ENCODE measurements around the gene TEKT2.
A peak's percentile ranks its signal among the peaks of the same experiment; 100 is the strongest.

TEKT2 gene

DNA sequence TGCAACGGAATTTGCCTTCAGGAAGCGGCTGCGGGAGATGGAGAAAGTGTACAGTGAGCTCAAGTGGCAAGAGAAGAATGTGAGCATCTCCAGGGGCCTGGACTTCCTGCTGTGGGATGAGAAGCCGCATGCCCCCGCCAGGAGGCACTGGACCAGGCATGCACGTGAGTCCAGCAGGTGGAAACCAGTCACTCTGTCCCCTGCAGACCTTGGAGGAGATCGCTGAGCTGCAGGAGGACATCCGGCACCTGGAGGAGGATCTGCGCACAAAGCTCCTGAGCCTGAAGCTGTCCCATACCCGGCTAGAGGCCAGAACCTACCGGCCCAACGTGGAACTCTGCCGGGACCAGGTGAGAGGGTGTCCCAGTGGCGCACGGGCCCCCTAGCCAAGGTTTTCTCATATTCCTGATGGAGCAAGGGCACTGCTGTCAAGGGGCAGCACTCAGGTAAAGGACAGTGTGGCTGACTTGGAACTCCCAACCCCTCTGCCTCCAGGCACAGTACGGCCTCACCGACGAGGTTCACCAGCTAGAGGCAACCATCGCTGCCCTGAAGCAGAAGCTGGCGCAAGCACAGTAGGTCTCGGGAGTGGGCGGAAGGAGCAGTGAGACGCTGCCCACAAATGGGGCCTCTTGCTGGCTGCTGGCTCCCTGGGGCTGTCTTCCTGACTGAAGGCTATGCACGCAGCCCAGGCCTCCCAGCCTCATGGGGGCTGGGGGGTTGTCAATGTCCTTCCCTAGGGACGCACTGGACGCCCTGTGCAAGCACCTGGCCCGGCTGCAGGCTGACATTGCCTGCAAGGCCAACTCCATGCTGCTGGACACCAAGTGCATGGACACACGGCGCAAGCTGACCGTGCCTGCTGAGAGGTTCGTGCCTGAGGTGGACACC lies 3.6 kb downstream of the TEKT2 start:
- no peak for DNase-seq (ENCODE audit: low read depth)

- no peak for DNase-seq (ENCODE audit: low read depth)
Observed at GRCh38 chr1:36088265-36088576, 4.3 kb downstream of the TEKT2 start.

- peak; percentile 91 for DNase-seq (ENCODE audit: low read depth)
Observed at GRCh38 chr1:36088577-36089392, 4.9 kb downstream of the TEKT2 start, which contains the start of gene ADPRS. Gene ADPRS, plus strand, starts transcription at chr1:36088892. Its CDS starts 13 bp downstream, at chr1:36088905.

DNA sequence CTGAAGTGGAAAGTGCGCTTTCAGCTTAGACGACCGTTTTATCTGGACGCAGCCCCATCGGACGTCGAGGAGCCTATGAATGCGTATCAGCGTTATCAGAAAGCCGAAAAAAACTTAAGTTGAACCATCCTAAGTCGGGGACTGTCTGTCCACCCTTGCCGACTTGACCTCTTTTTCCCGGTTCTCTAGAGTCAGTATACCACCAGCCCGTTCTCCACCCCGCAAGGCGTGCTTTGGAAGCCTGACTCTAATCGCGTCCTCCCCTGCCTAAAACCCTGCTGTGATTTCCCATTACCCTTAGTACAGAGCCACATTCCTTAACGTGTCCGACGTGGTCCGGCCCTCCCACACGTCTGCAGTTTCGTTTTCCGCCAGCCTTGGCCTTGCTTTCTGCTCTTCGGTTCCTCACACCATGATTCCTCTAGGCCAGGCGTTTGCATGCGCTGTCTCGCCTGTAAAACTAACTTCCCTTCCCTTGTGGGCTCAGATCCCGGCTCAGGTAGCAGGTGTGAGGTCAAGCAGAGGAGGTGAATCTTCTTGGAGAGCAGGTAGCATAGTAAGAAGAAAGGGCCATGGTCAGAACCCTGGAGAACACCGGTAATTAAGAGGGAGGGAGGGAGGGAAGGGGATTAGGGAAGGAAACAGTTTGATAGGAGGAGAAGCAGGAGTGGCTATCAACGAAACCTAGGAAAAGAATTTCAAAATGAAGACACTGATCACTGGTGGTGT lies 5.7 kb downstream of the TEKT2 start:
- DNase-seq (ENCODE audit: low read depth) = no peak

DNA sequence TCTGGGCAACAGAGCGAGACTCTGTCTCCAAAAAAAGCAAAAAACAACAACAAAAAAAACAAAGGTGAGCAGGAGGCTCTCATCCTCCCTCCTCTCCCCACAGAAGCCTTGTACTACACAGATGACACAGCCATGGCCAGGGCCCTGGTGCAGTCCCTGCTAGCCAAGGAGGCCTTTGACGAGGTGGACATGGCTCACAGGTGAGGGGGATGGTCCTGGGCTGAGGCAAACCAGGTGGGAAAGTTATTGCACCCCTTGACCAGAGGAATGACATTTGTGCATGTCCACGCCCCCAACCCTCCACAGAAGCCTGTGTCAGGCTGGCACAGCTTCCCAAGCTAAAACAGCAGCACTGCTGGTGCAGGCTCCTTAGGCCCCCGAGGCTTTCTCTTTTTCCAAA lies 7.2 kb downstream of the TEKT2 start:
- no peak for DNase-seq (ENCODE audit: low read depth)

DNA sequence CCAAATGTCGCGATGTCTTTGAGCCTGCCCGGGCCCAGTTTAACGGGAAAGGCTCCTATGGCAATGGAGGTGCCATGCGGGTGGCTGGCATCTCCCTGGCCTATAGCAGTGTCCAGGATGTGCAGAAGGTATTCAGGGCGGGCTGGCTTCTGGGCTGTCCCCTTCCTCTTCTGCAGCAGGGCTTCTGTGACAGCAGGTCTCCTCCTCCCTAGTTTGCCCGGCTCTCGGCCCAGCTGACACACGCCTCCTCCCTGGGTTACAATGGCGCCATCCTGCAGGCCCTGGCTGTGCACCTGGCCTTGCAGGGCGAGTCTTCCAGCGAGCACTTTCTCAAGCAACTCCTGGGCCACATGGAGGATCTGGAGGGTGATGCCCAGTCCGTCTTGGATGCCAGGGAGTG lies 7.8 kb downstream of the TEKT2 start:
- DNase-seq (ENCODE audit: low read depth) = no peak

- no peak for DNase-seq (ENCODE audit: low read depth)
Observed at GRCh38 chr1:36092166-36092797, 8.4 kb downstream of the TEKT2 start.

DNA sequence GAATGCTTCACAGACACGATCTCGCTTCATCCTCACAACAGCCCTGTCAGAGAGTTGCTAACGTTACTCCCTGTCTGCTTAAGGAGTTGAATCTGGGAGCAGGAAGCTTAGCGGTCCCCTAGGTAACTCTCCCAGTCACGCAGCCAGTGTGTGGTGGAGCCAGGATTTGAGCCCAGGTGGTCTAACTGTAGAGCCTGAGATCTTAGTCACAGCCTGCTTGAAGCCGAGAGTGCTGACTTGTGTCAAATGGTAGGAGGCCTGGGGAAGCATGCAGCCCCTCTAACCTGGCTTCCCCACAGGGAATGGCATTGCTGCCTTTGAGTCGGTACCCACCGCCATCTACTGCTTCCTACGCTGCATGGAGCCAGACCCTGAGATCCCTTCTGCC lies 8.9 kb downstream of the TEKT2 start:
- no peak for DNase-seq (ENCODE audit: low read depth)

DNA sequence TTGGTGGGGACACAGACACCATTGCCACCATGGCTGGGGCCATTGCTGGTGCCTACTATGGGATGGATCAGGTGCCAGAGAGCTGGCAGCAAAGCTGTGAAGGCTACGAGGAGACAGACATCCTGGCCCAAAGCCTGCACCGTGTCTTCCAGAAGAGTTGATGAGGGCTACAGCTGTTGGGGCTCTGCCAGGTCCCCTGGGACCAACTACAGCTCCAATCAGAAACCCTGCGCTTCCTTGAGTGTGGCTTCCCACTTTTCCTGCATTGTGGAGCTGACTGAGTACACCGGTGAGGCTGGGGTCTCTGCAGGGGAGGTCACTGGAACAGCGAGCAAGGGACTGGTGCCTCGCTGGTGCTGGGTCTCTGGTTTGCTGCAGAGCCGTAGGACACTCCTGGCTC lies 9.3 kb downstream of the TEKT2 start:
- no peak for DNase-seq (ENCODE audit: low read depth)

DNA sequence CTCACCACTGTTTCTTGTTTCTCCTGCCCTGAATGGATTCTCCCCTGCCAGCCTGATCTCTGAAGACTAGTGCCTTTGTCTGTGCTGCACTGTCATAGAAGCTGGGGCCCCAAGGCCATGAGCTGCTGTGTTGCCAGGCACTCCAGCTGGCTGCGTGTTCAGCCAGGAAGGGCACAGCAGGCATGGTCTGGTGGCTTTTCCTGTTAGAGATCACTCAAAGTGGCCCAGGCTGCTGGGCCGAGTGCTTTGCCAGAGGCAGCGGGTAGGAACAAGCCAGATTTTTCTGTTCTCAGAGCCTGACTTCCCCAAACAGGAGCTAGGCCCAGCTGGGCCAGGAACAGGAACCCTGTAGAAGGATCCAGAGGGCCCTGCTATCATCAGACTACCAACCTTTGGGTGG lies 10.0 kb downstream of the TEKT2 start:
- DNase-seq (ENCODE audit: low read depth) = no peak

DNA sequence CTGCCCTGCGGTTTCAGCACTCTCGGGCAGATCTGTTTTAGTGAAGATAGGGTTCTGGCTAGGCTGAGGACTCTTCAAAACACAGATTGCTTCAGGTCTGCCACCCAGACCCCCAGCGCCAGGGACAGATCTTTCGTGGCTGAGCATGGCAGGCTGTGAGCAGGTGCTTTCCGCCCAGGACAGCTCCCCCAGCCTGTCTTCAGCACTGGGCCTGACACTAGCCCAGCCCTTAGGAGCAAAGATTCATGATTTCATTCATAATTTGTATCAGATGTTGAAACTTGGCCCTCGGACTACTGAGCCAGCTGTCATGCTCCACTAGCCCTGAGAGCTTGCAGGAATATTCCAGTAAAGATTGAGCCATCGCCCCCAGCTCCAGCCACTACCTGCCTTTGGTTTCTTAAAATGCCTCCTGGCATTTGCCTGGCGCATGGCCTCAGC lies 10.7 kb downstream of the TEKT2 start:
- no peak for DNase-seq (ENCODE audit: low read depth)

- DNase-seq (ENCODE audit: low read depth) = no peak
Observed at GRCh38 chr1:36095760-36096405, 12.0 kb downstream of the TEKT2 start.

DNA sequence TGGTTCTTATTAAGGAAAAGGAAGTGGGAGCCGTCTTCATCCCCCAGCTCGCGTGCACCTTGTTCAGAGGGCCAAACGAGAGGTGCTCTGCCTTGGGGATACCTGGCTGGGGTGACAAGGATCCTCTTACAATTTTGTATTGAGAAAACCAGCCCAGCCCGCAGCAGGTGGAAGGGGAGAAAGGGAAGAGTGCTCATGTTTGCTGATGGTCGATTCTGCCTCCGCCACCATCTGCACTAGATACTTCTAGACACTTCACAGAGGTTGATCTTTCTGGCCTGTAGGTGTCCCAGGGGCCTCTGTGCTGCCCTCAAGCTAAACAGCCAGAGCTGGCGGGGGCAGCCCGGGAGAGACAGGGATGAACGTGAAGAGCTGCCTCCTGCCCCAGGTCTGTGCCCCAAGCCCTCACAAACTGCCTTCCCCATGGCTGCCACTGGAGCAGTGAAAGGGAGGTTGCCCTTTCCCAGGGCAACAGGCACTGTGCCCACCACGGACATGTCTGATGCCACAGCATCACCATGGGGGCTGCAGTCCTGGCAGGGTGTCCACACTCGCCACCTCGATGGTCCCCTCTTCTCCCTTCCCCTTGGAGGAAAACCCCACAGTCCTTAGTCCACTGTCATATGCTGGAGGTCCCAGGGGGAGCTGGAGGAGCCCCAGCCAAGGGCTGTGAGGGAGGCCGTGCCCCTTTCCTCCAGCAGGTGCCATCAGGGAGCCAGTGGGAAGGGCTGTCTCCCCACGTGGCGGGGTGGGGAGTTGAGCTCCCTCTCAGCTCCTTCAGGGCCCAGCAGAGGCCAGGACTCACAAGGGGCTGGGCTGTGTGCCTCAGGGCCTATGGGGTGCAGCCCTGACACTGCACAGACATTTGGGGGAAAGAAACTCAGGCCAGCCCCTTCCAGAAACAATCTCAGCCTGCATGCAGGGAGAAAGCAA lies 12.9 kb downstream of the TEKT2 start:
- DNase-seq (ENCODE audit: low read depth) = no peak

- no peak for DNase-seq (ENCODE audit: low read depth)
Observed at GRCh38 chr1:36097693-36098585, 14.0 kb downstream of the TEKT2 start.

DNA sequence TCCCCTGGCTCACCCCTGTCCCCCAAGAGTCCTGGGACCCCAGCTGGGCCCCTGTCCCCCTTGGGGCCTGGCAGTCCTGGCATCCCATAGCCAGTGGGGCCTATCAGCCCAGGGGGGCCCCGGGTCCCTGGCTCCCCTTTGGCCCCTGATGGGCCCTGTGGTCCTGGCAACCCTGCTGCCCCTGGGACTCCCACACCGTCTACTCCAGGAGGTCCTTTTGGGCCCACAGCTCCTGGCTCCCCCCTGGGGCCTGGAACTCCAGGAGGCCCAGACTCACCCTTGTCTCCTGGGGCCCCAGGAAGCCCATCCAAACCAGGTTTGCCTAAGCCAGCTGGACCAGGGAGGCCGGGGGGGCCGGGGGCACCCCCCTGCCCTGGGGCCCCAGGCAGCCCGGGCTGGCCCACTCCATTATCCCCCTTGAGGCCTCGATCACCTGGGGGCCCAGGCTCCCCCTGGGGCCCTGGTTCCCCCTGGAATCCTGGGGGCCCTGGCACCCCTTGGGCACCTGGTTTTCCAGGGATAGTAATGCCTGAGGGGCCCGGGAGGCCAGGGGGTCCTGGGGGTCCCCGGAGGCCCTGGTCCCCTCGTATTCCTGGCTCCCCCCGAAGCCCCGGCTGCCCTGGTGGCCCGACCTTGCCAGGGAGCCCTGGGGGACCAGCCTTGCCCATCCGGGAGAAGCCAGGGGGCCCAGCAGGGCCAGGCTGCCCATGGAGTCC lies 14.9 kb downstream of the TEKT2 start:
- no peak for DNase-seq (ENCODE audit: low read depth)

GRCh38 chr1:36099681-36100341 lies 15.9 kb downstream of the TEKT2 start:
- peak; percentile 70 for DNase-seq (ENCODE audit: low read depth)

- no peak for DNase-seq (ENCODE audit: low read depth)
Observed at GRCh38 chr1:36100376-36100775, 16.5 kb downstream of the TEKT2 start.

- no peak for DNase-seq (ENCODE audit: low read depth)
Observed at GRCh38 chr1:36101546-36101945, 17.7 kb downstream of the TEKT2 start.
